ENCODE data around the gene NOS1AP. TPM values are rescaled to one million over a fixed set of nuclear protein-coding genes. Genes with fewer than 3 reads are reported as not detected.

The NOS1AP gene
- total and polyA plus RNA-seq, 9 of the 15 experiments (the other 6 are each of a cell fraction or from before 2014, with no cell fraction given): 0.07 to 1.5 (median 0.22) TPM

GRCh38 chr1:162236618-162237017 lies 167.1 kb downstream of the NOS1AP start:
- no peak for ATAC-seq

More at GRCh38 chr1:162236618-162237017, 167.1 kb downstream of the NOS1AP start:
- Histone ChIP-seq H3K9ac (ENCODE audit: insufficient read depth in 1 of 2, low read depth in 2 of 2, low read length in 2 of 2) (no peak overlapping the region), H3K4me1 (replicated peaks in 1 of 2; ENCODE audit: control insufficient read depth in 2 of 2, insufficient read depth in 2 of 2, low read length in 2 of 2) (no peaks in the 10 kb centered on the region), H3K36me3 (ENCODE audit: control insufficient read depth, insufficient read depth, low read length) (no peaks in the 10 kb centered on the region), H3K9me1 (ENCODE audit: control insufficient read depth, insufficient read depth, low read length) (no peaks in the 10 kb centered on the region), H3K27me3 (ENCODE audit: control insufficient read depth in 2 of 2, insufficient read depth in 2 of 2, low read length in 2 of 2) (peaks cover 3 to 10% of the 10 kb centered on the region in 2 experiments; a peak in 3 of 5 replicates), H3K27ac (ENCODE audit: extremely low read depth, low read depth, low read length) (no peak overlapping the region), H3K79me2 (ENCODE audit: control insufficient read depth, insufficient read depth, low read length) (no peaks in the 10 kb centered on the region), H2AFZ (ENCODE audit: low read depth, low read length) (no peak overlapping the region), H3K4me2 (ENCODE audit: insufficient read depth, low read length) (no peak overlapping the region), H4K20me1 (replicated peaks; ENCODE audit: control insufficient read depth, insufficient read depth, low read length) (no peaks in the 10 kb centered on the region; the same call in 1 of the 2 replicates), H3K4me3 (no peak overlapping the region), H3K9me3 (replicated peaks; ENCODE audit: control insufficient read depth, insufficient read depth, low read depth, low read length) (no peaks in the 10 kb centered on the region)
- no peak for TF ChIP-seq XRCC5 (IDR thresholded peaks at IDR 0.05; ENCODE audit: low read depth, low read length)
- no peak for TF ChIP-seq ZKSCAN1 (IDR thresholded peaks at IDR 0.05; ENCODE audit: low read depth, low read length)
- no peak for TF ChIP-seq ZNF431 (CRISPR knock-in tag; IDR thresholded peaks at IDR 0.05)
- TF ChIP-seq HNRNPL (IDR thresholded peaks at IDR 0.05; ENCODE audit: low read depth, low read length): no peak
- no peak for TF ChIP-seq ZNF740 (CRISPR knock-in tag; IDR thresholded peaks at IDR 0.05)
- TF ChIP-seq ZNF740 (tag; IDR thresholded peaks at IDR 0.05): no peak
- no peak for TF ChIP-seq ZNF41 (CRISPR knock-in tag; conservative IDR thresholded peaks at IDR 0.05)
- no peak for TF ChIP-seq KAT7 (CRISPR knock-in tag; IDR thresholded peaks at IDR 0.05; ENCODE audit: borderline replicate concordance)
- TF ChIP-seq ZSCAN32 (CRISPR knock-in tag; IDR thresholded peaks at IDR 0.05): no peak
- TF ChIP-seq SFPQ (IDR thresholded peaks at IDR 0.05; ENCODE audit: low read depth, low read length): no peak
- POLR2A ChIA-PET: no interaction called here
- CTCF ChIA-PET (ENCODE audit: low intra/inter-chr PET ratio): no interaction called here
- intact Hi-C loops (cut with micrococcal nuclease) (no loop called here), in situ Hi-C loops (cut with MboI) (no loop called here)
- FAIRE-seq (no peak), DNase-seq (ENCODE audit: extremely low read depth in 1 of 4, low spot score in 3 of 4) (no peak)
- BruUV-seq (replicated peaks): no TSS peak
- 0% methylated on average over 2 of the region's 2 CpGs for WGBS (ENCODE audit: insufficient coverage, low coverage, missing lambda C conversion rate)
